Measurements from ENCODE around the gene KLHL6. TPM values are rescaled to one million over a fixed set of nuclear protein-coding genes. Genes with fewer than 3 reads are reported as not detected.

Gene KLHL6
- total and polyA plus RNA-seq, 2 of the 8 experiments (the other 6 are each of a cell fraction or from before 2014, with no cell fraction given): 0.05 TPM; not detected in 1

GRCh38 chr3:183455089-183455488 lies 100.4 kb downstream of the KLHL6 start:
- Histone ChIP-seq H4K8ac (ENCODE audit: extremely low read depth, insufficient read depth, low read length) (no peak overlapping the region), H3K23me2 (ENCODE audit: low read depth, low read length) (no peaks in the 10 kb centered on the region), H2BK120ac (replicated peaks; ENCODE audit: low read depth, low read length) (no peak overlapping the region), H4K91ac (replicated peaks; ENCODE audit: insufficient read length, low read length) (no peak overlapping the region), H2BK5ac (ENCODE audit: low read depth, low read length) (no peak overlapping the region), H3K4me1 (replicated peaks in 1 of 4; ENCODE audit: control insufficient read depth in 3 of 4, insufficient read depth in 4 of 4, low read length in 3 of 4) (no peaks in the 10 kb centered on the region), H3K79me1 (ENCODE audit: low read depth, low read length) (no peaks in the 10 kb centered on the region), H3K4ac (replicated peaks; ENCODE audit: insufficient read length, low read depth, low read length) (no peak overlapping the region), H2BK20ac (ENCODE audit: low read length) (no peak overlapping the region), H3K79me2 (ENCODE audit: control insufficient read depth in 1 of 2, insufficient read depth in 2 of 2, low read length in 2 of 2) (peaks cover 0 to 7% of the 10 kb centered on the region in 2 experiments; a peak in 2 of 4 replicates), H3K56ac (replicated peaks; ENCODE audit: insufficient read length, low read depth, low read length) (no peak overlapping the region), H3K4me3 (ENCODE audit: extremely low read depth in 1 of 4, insufficient read depth in 2 of 4, low read depth in 3 of 4, low read length in 4 of 4) (no peak overlapping the region), H3K36me3 (ENCODE audit: control insufficient read depth in 2 of 4, insufficient read depth in 4 of 4, low read length in 3 of 4) (peaks cover 0 to 29% (median 13%) of the 10 kb centered on the region in 4 experiments; a peak in 5 of 8 replicates), H2BK15ac (ENCODE audit: low read length) (no peak overlapping the region), H3K18ac (ENCODE audit: extremely low read depth, low read length) (no peak overlapping the region), H3K27ac (ENCODE audit: low read depth, low read length) (no peak overlapping the region), H2AFZ (ENCODE audit: low read length) (no peak overlapping the region), H2AK5ac (ENCODE audit: low read depth, low read length) (no peak overlapping the region), H3K27me3 (replicated peaks in 1 of 4; ENCODE audit: control insufficient read depth in 3 of 4, extremely low read depth in 1 of 4, insufficient read depth in 3 of 4, low read length in 3 of 4) (no peaks in the 10 kb centered on the region), H4K20me1 (replicated peaks in 1 of 2; ENCODE audit: control insufficient read depth in 1 of 2, insufficient read depth in 2 of 2, low read length in 2 of 2) (no peaks in the 10 kb centered on the region), H2BK12ac (ENCODE audit: low read depth, low read length) (no peak overlapping the region), H3K9me3 (ENCODE audit: insufficient read depth in 2 of 2, low read depth in 1 of 2, low read length in 1 of 2) (no peaks in the 10 kb centered on the region; a peak in 2 of 4 replicates), H3K4me2 (ENCODE audit: insufficient read depth in 1 of 2, low read depth in 2 of 2, low read length in 2 of 2) (no peak overlapping the region), H4K5ac (ENCODE audit: insufficient read length, low read depth, low read length) (no peak overlapping the region), H3K23ac (ENCODE audit: insufficient read length) (no peak overlapping the region), H3K14ac (ENCODE audit: insufficient read length) (no peak overlapping the region), H3K9ac (replicated peaks in 1 of 4; ENCODE audit: extremely low read depth in 1 of 4, low read depth in 3 of 4, low read length in 3 of 4) (no peak overlapping the region)
- ChIA-PET CTCF (ENCODE audit: partially characterized antibody) (interaction anchor here (1.0 to 1.9 kb wide), 3 partner anchors 12 to 69 kb away, joined by 3 to 5 read pairs (median 4); no protein-coding TSS in a partner anchor), POLR2A (ENCODE audit: partially characterized antibody) (no interaction called here)
- DNase-seq (ENCODE audit: low read depth in 1 of 2, low spot score in 2 of 2) (no peak), FAIRE-seq (no peak)
- 88% methylated on average over 5 of the region's 5 CpGs; no CpG with 5 or more reads in 1 of the 2 experiments for WGBS, 2 experiments (ENCODE audit: extremely low coverage in 1 of 2, insufficient coverage in 1 of 2, insufficient read length in 1 of 2, insufficient replicate concordance in 2 of 2, low coverage in 1 of 2, low lambda C conversion rate in 2 of 2, missing lambda C conversion rate in 1 of 2)
- TF ChIP-seq PHF8 (conservative IDR thresholded peaks at IDR 0.05; ENCODE audit: low read depth, low read length) (no peak), SIRT6 (IDR thresholded peaks at IDR 0.05; ENCODE audit: low read length) (no peak), HDAC2 (IDR thresholded peaks at IDR 0.05; ENCODE audit: borderline replicate concordance in 1 of 2, low read depth in 2 of 2, low read length in 2 of 2) (no peak), E2F6 (IDR thresholded peaks at IDR 0.05) (no peak), KDM5A (IDR thresholded peaks at IDR 0.05; ENCODE audit: low read length) (no peak), CBX8 (IDR thresholded peaks at IDR 0.05; ENCODE audit: borderline replicate concordance, low read depth, low read length) (no peak), CBX5 (IDR thresholded peaks at IDR 0.05; ENCODE audit: low read depth, low read length) (no peak), POLR2A (IDR thresholded peaks at IDR 0.05; ENCODE audit: control extremely low read depth in 1 of 2, low read depth in 2 of 2, low read length in 2 of 2) (no peak), RNF2 (IDR thresholded peaks at IDR 0.05; ENCODE audit: borderline replicate concordance, low read depth, low read length, missing control alignments, poor library complexity, severe bottlenecking) (no peak), JUN (IDR thresholded peaks at IDR 0.05; ENCODE audit: low read depth, low read length) (no peak), ATF3 (IDR thresholded peaks at IDR 0.05; ENCODE audit: insufficient read depth, low read depth, low read length) (no peak), KDM1A (IDR thresholded peaks at IDR 0.05; ENCODE audit: borderline replicate concordance, low read length) (no peak)
